GDM1 (cell line): ENCODE measurements around the gene KRTAP5-3.

Experiments
- DNase-seq: peaks from one replicate; lab custom pipeline; 2025; lab: John Stamatoyannopoulos, UW

KRTAP5-3 gene

GRCh38 chr11:1642288-1643145, 34.3 kb upstream of the KRTAP5-3 start:
- DNase-seq: no peak

DNA sequence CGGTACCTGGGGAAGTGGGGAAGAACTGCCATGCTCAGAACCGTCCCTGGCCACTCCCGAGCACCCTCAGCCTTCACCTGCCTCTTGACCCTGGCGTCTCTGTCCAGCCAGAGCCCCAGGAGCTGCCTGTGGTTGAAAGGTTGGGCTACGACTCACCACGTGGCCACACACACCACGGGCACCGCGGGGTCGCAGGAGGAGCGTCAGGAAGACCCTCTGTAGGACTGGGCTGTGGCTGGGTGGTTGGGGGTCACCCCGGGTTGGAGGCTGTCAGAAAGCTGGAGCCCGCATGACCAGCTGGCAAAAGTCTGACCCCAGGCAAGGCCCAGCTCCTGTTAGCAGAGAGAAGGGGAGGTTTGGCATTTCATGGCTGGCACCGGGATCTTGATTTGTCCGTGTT, 32.8 kb upstream of the KRTAP5-3 start:
- DNase-seq: no peak

- DNase-seq: no peak
Observed at GRCh38 chr11:1640076-1640946, 32.0 kb upstream of the KRTAP5-3 start.

DNA sequence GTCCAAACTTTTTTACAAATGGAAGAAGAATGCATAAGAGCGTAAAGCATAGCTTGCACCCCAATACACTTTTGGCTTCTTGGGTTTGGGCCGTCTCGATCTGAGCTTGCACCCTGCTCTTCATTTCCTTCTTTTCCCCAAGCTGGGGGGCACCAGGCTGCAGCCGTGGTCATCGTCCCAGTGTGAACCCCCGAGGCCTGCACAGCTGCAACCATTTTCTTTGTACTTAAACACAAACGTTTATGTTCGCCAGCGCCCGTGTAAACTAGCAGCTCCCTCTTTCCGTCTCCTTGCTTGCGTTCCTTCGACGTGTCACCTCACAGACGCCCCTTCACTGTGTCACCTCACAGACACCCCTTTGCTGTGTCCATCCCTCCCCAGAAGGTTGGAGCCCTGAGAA, 31.4 kb upstream of the KRTAP5-3 start:
- DNase-seq: no peak

GRCh38 chr11:1639102-1639620, 30.9 kb upstream of the KRTAP5-3 start:
- DNase-seq: no peak

DNA sequence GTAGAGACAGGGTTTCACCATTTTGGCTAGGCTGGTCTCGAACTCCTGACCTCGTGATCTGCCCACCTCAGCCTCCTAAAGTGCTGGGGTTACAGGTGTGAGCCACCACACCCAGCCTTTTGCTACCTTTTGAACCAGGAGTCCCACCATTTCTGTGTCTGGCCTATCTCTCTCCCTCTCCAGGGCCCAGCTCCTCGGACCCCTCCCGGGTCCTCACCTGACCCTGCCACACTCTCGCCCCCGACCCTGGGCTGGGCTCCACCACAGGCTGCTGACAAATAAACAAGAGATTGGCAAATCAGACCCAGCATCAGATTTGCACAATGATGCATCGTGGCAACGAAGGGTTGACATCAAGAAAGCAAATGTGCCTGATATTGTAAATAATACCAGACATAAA, 30.1 kb upstream of the KRTAP5-3 start:
- no peak for DNase-seq

GRCh38 chr11:1637628-1638027, 29.4 kb upstream of the KRTAP5-3 start:
- DNase-seq: no peak

GRCh38 chr11:1636291-1636950, 28.2 kb upstream of the KRTAP5-3 start:
- DNase-seq: no peak

DNA sequence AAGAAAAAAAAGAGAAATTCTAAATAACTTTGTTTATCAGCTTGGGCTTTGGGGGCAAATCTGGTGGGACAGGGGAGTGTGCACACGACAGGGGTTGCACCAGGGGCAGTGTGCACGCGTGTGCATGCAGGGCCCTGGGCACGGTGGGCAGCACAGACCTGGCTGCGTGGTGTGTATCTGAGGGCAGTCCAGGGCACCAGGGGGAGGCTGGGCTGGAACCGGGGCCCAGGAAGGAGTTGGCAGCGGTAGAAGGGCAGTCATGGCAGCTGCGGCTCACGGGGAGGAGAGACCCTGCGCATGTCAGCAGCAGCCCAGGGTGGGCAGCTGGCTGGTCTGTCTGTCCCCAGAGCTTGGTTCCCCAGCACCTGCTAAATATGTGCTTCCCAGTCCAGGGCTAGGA, 25.6 kb upstream of the KRTAP5-3 start:
- no peak for DNase-seq

DNA sequence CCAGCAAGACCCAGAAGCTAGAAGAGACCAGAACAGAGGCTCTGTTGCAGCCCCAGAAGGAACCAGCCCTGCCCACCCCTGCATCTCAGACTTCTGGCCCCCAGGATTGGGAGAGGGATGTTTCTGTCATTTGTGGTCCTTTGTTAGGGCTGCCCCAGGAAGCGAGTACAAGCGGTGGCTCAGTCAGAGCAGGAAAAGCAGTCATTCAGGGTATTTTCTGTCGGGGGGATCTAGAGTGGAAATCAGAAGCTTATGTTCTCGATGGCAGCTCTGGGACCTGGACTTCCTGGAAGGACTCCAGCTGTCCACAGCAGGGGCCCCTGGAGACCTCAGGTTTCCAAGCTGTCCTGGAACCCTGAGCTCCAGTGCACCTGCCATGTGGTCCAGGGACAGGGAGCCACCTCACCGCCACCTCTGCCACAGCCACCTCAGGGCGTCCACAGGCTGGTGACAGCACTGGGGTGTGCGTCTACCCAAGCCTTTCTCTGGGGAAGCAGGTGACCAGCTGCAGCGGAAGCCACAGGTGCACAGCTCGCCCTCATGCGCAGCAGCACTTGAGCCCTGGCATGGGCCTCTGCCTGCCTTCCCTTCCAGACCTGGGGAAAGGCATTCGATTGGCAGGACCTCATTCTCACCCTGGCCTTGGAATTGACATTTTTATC, 23.9 kb upstream of the KRTAP5-3 start:
- no peak for DNase-seq

GRCh38 chr11:1631066-1631568, 22.9 kb upstream of the KRTAP5-3 start:
- no peak for DNase-seq

GRCh38 chr11:1630271-1630670, 22.0 kb upstream of the KRTAP5-3 start:
- no peak for DNase-seq

DNA sequence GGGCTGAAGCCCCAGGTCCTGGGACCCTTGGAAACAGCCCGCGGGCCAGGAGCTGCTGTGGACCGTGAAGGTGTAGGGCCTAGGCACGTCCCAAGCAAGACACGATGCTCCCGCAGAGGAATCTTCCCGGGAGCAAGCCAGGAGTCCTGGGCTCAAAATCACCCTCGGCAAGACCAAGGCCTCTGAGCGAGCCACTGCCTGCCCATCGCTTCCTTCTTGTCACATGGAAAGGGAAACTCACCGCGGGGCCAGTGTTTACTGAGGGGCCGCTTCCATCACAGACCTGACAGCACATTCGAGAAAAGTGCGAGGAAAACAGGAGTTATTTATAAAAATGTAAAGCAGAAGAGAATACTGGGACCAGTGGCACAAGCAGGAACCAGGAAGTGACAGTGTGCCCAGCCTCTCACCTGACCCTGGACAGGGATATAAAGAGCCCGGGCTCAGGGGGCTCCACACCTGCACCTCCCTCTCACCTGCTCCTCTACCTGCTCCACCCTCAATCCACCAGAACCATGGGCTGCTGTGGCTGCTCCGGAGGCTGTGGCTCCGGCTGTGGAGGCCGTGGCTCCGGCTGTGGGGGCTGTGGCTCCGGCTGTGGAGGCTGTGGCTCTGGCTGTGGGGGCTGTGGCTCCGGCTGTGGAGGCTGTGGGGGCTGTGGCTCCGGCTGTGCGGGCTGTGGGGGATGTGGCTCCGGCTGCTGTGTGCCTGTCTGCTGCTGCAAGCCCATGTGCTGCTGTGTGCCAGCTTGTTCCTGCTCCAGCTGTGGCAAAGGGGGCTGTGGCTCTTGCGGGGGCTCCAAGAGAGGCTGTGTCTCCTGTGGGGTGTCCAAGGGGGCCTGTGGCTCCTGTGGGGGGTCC, 21.3 kb upstream of the KRTAP5-3 start, which contains the start of gene KRTAP5-5:
Gene KRTAP5-5, plus strand, starts transcription at position 450 of the 860 bp plus-strand sequence. Its CDS starts 66 bp downstream, at position 516.
- no peak for DNase-seq

GRCh38 chr11:1628506-1629325, 20.5 kb upstream of the KRTAP5-3 start:
- DNase-seq: no peak

GRCh38 chr11:1625541-1625940, 17.3 kb upstream of the KRTAP5-3 start:
- no peak for DNase-seq

DNA sequence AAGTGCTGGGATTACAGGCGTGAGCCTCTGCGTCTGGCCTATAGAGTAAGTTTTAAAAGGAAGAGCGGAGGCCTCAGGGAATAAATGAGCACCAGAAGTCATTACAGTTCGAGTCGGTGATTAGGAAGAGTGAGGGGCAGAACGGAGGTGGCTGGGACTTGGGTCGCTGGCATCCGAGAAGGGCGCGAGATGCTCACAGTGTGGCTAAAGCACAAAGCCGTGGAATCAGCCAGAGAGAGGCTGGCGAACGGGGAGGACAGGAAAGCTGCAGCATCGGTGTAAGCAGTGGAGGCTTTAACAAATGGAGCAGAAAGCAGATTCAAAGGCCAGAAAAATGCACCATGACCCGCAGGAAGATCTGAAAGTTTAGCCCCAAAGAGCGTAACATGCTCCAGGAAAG, 16.4 kb upstream of the KRTAP5-3 start:
- DNase-seq: no peak

DNA sequence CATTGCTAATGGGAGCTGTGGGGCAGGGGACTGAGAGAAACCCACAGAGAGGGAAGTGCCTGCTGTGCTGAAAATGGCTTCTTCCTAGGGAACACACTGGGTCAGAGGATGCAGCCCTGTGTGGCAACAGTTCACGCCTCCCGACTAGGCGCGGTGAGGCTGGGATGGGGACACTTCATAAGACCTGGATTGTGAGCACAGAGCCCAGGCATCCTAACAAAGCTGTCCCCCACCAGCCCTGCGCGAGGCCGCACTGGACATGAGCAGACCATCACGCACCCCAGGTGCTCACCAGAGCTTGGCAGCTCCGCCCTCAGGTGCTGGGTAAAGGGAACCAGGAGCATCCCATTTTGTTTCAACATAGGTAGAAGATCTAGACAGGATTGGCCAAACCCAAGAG, 15.5 kb upstream of the KRTAP5-3 start:
- DNase-seq: no peak

GRCh38 chr11:1622086-1622485, 13.8 kb upstream of the KRTAP5-3 start, which contains the start of gene KRTAP5-4:
Gene KRTAP5-4, minus strand, starts transcription at chr11:1622138. Its CDS starts 45 bp downstream, at chr11:1622093.
- no peak for DNase-seq

- DNase-seq: no peak
Observed at GRCh38 chr11:1619449-1619848, 11.2 kb upstream of the KRTAP5-3 start.
